PFSK-1 (cell line): ENCODE results near the gene RTP3.

ENCODE experiments used
- FOXP2 ChIP-seq: optimal IDR thresholded peaks from 2 replicates; pipeline ENCODE3; 2011; ENCODE audit warnings: borderline replicate concordance, control low read depth, inconsistent platforms; ENCODE audit not compliant: insufficient read depth; ENCODE audit errors: extremely low read length, extremely low read depth
- POLR2AphosphoS5 ChIP-seq: IDR thresholded peaks from 2 replicates; pipeline ENCODE4 v1.6.1; 2012; ENCODE audit warnings: low read depth, mild to moderate bottlenecking, control low read depth, low read length, moderate library complexity
- SIN3A ChIP-seq: IDR thresholded peaks from 2 replicates; pipeline ENCODE4 v1.6.1; 2012; ENCODE audit warnings: mild to moderate bottlenecking, low read length, moderate library complexity, borderline replicate concordance; ENCODE audit not compliant: insufficient read depth
- TAF1 ChIP-seq: IDR thresholded peaks from 2 replicates; pipeline ENCODE4 v1.6.1; 2012; ENCODE audit warnings: low read length, control low read depth, borderline replicate concordance; ENCODE audit not compliant: insufficient read depth
- TF ChIP-seq, protein P1 (sequence below), 2 experiments: IDR thresholded peaks; 2 replicates each; pipeline versions ENCODE4 v1.6.1 to v1.8.0; 2011 to 2012; ENCODE audit warnings: low read depth in 2 of 2, low read length in 2 of 2, control low read depth in 1 of 2, inconsistent platforms in 1 of 2, mild to moderate bottlenecking in 1 of 2, moderate library complexity in 1 of 2; ENCODE audit not compliant: insufficient read depth in 1 of 2

The RTP3 gene

DNA sequence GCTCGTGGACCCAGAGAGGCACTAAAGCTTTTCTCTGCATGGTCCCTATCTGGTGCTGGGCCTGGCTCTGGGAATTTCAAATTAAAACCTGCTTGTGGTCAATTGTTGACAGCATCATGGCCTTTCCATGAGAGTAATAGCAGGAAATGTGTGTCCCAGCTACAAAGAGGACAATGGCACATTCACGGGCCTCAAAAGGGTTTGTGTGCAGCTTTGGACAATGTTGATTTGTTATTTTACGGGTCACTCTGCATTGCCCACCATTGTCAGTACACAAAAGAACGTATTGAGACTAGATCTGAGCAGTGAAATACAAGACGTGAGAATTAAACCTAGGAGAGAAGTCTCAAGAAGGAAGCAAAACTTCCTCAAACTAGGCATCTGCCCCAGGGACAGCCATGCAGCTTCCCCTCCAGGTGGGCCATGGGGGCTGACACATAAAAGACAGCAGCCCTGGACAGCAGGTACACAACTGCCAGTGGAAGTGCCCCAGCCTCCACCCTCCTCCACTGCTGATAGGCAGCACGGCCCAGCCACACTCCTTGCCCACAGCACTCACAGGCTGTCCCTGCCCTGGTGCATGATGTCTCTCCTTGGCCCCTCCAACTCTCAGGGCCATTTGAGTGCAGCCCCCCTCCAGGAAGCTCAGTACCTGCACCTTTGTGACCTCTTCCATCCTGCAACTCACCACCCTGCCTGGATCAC, 17.1 kb upstream of the RTP3 start:
- TF ChIP-seq, protein P1, sequence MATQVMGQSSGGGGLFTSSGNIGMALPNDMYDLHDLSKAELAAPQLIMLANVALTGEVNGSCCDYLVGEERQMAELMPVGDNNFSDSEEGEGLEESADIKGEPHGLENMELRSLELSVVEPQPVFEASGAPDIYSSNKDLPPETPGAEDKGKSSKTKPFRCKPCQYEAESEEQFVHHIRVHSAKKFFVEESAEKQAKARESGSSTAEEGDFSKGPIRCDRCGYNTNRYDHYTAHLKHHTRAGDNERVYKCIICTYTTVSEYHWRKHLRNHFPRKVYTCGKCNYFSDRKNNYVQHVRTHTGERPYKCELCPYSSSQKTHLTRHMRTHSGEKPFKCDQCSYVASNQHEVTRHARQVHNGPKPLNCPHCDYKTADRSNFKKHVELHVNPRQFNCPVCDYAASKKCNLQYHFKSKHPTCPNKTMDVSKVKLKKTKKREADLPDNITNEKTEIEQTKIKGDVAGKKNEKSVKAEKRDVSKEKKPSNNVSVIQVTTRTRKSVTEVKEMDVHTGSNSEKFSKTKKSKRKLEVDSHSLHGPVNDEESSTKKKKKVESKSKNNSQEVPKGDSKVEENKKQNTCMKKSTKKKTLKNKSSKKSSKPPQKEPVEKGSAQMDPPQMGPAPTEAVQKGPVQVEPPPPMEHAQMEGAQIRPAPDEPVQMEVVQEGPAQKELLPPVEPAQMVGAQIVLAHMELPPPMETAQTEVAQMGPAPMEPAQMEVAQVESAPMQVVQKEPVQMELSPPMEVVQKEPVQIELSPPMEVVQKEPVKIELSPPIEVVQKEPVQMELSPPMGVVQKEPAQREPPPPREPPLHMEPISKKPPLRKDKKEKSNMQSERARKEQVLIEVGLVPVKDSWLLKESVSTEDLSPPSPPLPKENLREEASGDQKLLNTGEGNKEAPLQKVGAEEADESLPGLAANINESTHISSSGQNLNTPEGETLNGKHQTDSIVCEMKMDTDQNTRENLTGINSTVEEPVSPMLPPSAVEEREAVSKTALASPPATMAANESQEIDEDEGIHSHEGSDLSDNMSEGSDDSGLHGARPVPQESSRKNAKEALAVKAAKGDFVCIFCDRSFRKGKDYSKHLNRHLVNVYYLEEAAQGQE (IDR thresholded peaks at IDR 0.05; ENCODE audit: insufficient read depth in 1 of 2, low read depth in 2 of 2, low read length in 2 of 2), result no peak

DNA sequence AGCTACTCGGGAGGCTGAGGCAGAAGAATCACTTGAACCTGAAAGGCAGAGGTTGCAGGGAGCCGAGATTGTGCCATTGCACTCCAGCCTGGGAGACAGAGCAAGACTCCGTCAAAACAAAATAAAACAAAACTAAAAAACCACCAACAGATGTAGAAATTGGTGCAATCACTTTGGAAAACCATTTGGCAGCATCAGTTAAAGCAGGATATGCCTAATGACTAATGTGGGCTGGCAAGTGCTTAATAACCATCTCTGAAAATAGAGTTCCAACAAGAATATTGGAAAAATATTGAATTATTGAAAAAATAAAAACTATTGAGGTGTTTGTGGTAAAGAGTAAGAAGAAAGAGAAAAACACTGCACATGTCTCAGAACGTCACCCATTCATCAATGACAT, 16.1 kb upstream of the RTP3 start:
- TF ChIP-seq, protein P1 (IDR thresholded peaks at IDR 0.05; ENCODE audit: insufficient read depth in 1 of 2, low read depth in 2 of 2, low read length in 2 of 2), result no peak
- no peak for TF ChIP-seq FOXP2
- TF ChIP-seq TAF1, result no peak
- no peak for TF ChIP-seq SIN3A
- no peak for TF ChIP-seq POLR2AphosphoS5

DNA sequence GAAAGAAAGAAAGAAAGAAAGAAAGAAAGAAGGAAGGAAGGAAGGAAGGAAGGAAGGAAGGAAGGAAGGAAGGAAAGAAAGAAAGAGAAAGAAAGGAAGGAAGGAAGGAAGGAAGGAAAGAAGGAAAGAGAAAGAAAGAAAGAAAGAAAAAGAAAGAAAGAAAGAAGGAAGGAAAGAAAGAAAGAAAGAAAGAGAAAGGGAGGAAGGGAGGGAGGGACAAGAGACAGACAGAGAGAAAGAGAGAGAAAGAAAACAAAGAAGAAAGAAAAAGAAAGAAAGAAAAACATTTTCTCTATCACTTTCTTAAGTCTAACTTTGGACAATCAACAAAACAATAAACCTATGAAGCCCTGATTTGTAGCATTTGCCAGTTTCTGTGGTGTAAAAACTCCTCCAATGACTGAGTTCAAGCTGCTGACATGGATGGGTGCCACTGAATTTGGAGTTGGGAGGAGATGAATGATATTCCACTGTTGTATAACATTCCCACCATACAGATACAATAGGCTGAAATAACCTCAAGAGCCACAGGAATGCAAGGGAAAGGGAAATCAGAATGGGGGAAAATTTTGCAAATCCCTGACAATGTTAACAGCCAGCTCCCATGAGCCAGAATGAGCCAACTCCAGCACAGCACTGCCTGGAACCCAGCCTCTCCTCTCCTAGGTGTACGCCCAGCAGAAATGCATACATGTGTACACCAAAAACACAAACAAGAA, 15.0 kb upstream of the RTP3 start:
- no peak for TF ChIP-seq FOXP2
- TF ChIP-seq SIN3A, result no peak
- TF ChIP-seq, protein P1 (IDR thresholded peaks at IDR 0.05; ENCODE audit: insufficient read depth in 1 of 2, low read depth in 2 of 2, low read length in 2 of 2), result no peak
- TF ChIP-seq POLR2AphosphoS5, result no peak
- TF ChIP-seq TAF1, result no peak

DNA sequence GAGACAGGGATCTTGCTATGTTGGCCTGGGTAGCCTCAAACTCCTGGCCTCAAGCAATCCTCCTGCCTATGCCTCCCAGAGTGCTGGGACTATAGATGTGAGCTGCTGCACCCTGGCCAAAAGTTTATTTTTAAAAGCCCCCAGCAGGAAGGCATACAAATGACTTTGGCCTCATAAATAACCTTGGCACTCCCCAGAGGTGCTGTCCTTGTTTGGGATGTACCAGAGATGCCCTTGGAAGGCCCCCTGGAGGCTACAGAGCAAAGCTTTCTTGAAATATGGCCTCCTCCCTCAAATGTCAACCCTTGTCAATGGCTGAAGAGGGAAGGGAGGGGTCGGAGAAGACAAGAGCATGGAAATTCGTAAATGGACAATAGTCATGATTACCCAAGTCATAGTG, 14.0 kb upstream of the RTP3 start:
- TF ChIP-seq TAF1 (no peak), FOXP2 (no peak), SIN3A (no peak), POLR2AphosphoS5 (no peak)
- TF ChIP-seq, protein P1 (IDR thresholded peaks at IDR 0.05; ENCODE audit: insufficient read depth in 1 of 2, low read depth in 2 of 2, low read length in 2 of 2), result no peak

DNA sequence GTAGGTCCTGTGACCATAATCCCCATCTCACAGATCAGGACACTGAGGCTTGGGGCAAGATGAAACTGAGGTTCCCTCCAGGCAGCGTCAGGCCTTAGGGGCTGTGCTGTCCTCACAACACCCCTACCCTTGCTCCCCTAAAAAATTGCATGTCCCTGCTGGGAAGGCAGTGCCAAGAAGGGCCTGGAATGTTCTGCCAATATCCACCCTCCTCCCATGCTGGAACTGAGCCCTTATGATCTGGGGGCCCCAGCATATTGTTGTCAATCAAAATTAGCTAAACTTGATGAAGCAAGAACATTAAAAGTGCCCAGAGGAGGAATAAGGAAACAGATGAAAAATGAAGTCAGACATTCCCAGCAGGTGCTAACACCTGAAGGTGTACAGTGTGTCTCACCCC, 13.4 kb upstream of the RTP3 start:
- TF ChIP-seq TAF1, result no peak
- TF ChIP-seq POLR2AphosphoS5, result no peak
- TF ChIP-seq FOXP2, result no peak
- TF ChIP-seq, protein P1 (IDR thresholded peaks at IDR 0.05; ENCODE audit: insufficient read depth in 1 of 2, low read depth in 2 of 2, low read length in 2 of 2), result no peak
- TF ChIP-seq SIN3A, result no peak
